C4-2B (cell line): ENCODE data around the gene FOCAD.

ENCODE experiments used
- CTCF ChIP-seq: fragments of 450-650 bp; conservative IDR thresholded peaks from 2 replicates; pipeline ENCODE4 v1.5.1; 2017; ENCODE audit warnings: mild to moderate bottlenecking
- ZFX ChIP-seq: fragments of 450-650 bp; IDR thresholded peaks from 2 replicates; pipeline ENCODE4 v1.6.1; 2017

GRCh38 chr9:21028466-21028865, 344.4 kb downstream of the FOCAD start:
- no peak for TF ChIP-seq CTCF
- TF ChIP-seq ZFX = no peak
